GM21786 (cell line): Measurements from ENCODE around the gene SEC14L1.
"Not testable (repeated sequence)": the region's sequence is repeated elsewhere in the genome, so short reads cannot be mapped to it uniquely, and the experiment has no call there.

Experiments
- ATAC-seq: cut with Tn5 transposase; IDR thresholded peaks from one replicate; pipeline ENCODE4 v1.9.1; 2021; ENCODE audit not compliant: unreplicated experiment

The SEC14L1 gene

GRCh38 chr17:77254951-77255825 is 114.4 kb downstream of the SEC14L1 start:
- ATAC-seq = no peak

GRCh38 chr17:77255970-77256369 is 115.2 kb downstream of the SEC14L1 start:
- ATAC-seq = not testable (repeated sequence)

GRCh38 chr17:77256710-77257109 is 115.9 kb downstream of the SEC14L1 start:
- ATAC-seq = no peak

GRCh38 chr17:77257169-77257568 is 116.4 kb downstream of the SEC14L1 start:
- ATAC-seq = no peak

GRCh38 chr17:77257596-77258458 is 117.1 kb downstream of the SEC14L1 start:
- no peak for ATAC-seq

- no peak for ATAC-seq
These were observed 117.9 kb downstream of the SEC14L1 start for GRCh38 chr17:77258638-77259037.

- no peak for ATAC-seq
These were observed 124.0 kb downstream of the SEC14L1 start for GRCh38 chr17:77264617-77265230.

- ATAC-seq = no peak
These were observed 125.4 kb downstream of the SEC14L1 start for GRCh38 chr17:77266213-77266612.
